Thoracic aorta (tissue), 2 donors: ENCODE measurements around the gene PPP1R8. TPM values are rescaled to one million over a fixed set of nuclear protein-coding genes. Genes with fewer than 3 reads are reported as not detected.
"Not testable (repeated sequence)": the region's sequence is repeated elsewhere in the genome, so short reads cannot be mapped to it uniquely, and the experiment has no call there.

ENCODE experiments used
- ATAC-seq: fragments of 150-250 bp; one replicate; pipeline ENCODE4 v1.8.0; 2017; ENCODE audit warnings: low read depth; ENCODE audit not compliant: insufficient number of reproducible peaks, low FRiP score
- DNase-seq: peaks from one replicate; pipeline ENCODE4 v3.0.0-alpha.2; 2020; ENCODE audit warnings: low spot score
- H3K27ac ChIP-seq, 2 donors: fragments of 200-600 bp; sonication (generic); 1 replicate in 1 of 2; 2 replicates in 1 of 2; pipeline ENCODE4 v1.5.1; 2016; ENCODE audit warnings: mild to moderate bottlenecking in 2 of 2, moderate library complexity in 2 of 2
- H3K27me3 ChIP-seq: fragments of 200-600 bp; sonication (generic); replicated peaks from 2 replicates; pipeline ENCODE4 v1.6.0; 2016; ENCODE audit warnings: mild to moderate bottlenecking; ENCODE audit not compliant: insufficient read depth
- H3K36me3 ChIP-seq: fragments of 200-600 bp; sonication (generic); one replicate; pipeline ENCODE4 v1.5.1; 2016
- H3K4me1 ChIP-seq, 2 donors: fragments of 200-600 bp; sonication (generic); 1 replicate in 1 of 2; 2 replicates in 1 of 2; pipeline versions ENCODE4 v1.5.1 to v1.6.0; 2016; ENCODE audit warnings: low read depth in 2 of 2, mild to moderate bottlenecking in 1 of 2; ENCODE audit not compliant: control insufficient read depth in 1 of 2
- H3K4me3 ChIP-seq: fragments of 200-600 bp; sonication (generic); 2 replicates; pipeline ENCODE4 v1.5.1; 2016; ENCODE audit warnings: mild to moderate bottlenecking
- H3K9me3 ChIP-seq: fragments of 200-600 bp; sonication (generic); 2 replicates; pipeline ENCODE4 v1.5.1; 2016
- total RNA-seq, 2 donors: library from RNA; depleted of rRNA; stranded (reverse); fragments of >200 nt; gene quantifications; one replicate each; pipeline versions ENCODE4 v1.1.0 to v1.2.3, GENCODE V29; 2016
- TF ChIP-seq, protein P1 (sequence below): fragments of 200-600 bp; sonication (generic); IDR thresholded peaks from one replicate; pipeline ENCODE4 v1.5.1; 2019; ENCODE audit warnings: antibody characterized with exemption

The PPP1R8 gene
- total RNA-seq, 2 donors from 2014 or later = 37.2 to 40.8 TPM

DNA sequence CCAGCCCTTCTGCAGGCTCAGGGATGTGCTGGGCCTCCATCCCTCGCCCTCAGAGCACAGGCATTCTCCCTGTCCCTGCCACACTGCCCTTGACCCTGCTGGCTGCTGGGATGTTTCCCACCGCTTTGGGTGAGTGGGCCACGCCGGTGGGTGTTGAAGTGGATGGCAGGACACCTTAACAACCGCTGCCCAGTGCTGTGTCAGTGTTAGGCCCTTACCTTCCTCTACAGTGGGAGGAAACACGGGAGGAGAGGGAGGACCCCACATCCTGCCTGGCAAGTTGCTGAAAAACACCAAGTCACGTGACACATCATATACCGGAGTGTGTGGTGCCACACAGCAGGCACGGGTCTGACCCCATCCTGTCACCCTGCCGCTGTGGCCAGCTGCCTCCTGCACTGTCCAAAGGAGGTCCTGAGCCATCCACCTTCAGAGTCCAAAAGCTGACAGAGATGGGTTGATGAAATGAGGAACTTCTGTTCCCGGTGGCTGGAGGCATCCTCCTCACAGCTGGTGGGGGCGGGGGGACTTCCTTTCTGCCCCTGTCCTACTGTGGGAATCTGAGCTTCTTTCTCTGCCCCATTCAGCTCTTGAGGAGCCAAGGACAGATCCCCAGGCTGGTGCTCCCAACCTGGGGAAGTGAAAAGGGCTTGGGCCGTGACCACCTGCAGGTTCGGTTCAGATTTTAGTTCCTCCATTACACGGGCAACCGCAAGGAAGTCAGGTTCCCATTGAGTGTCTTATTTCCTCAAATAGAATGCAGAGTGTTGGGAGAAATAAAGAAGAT is 38.5 kb downstream of the PPP1R8 start:
- no peak overlapping the region for H3K27ac ChIP-seq
- no peaks in the 10 kb centered on the region for H3K9me3 ChIP-seq
- no peak for ATAC-seq

DNA sequence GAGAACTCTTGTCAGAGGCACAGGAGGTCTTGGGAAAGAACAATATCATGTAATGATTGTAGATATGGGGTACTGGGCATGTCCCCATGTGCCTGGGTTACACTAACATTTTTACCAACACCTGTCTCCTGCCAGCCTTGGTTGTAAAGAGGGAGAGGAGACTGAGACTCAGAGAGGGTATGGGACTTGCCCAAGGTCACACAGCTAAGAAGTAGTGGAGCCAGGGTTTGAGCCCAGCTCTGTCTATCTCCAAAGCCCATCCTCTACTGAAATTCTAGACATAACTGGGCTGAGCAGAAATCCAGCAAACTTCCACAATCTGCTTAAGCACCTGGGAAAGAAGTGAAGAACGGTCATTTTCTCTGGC is 39.1 kb downstream of the PPP1R8 start:
- TF ChIP-seq, protein P1, sequence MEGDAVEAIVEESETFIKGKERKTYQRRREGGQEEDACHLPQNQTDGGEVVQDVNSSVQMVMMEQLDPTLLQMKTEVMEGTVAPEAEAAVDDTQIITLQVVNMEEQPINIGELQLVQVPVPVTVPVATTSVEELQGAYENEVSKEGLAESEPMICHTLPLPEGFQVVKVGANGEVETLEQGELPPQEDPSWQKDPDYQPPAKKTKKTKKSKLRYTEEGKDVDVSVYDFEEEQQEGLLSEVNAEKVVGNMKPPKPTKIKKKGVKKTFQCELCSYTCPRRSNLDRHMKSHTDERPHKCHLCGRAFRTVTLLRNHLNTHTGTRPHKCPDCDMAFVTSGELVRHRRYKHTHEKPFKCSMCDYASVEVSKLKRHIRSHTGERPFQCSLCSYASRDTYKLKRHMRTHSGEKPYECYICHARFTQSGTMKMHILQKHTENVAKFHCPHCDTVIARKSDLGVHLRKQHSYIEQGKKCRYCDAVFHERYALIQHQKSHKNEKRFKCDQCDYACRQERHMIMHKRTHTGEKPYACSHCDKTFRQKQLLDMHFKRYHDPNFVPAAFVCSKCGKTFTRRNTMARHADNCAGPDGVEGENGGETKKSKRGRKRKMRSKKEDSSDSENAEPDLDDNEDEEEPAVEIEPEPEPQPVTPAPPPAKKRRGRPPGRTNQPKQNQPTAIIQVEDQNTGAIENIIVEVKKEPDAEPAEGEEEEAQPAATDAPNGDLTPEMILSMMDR = no peak
- Histone ChIP-seq H3K9me3 (no peaks in the 10 kb centered on the region), H3K36me3 (no peaks in the 10 kb centered on the region), H3K27me3 (no peaks in the 10 kb centered on the region), H3K4me1 (peaks cover 0 to 8% of the 10 kb centered on the region in 2 donors), H3K27ac (no peak overlapping the region), H3K4me3 (no peak overlapping the region)
- ATAC-seq (no peak), DNase-seq (no peak)

More for the DNA sequence above, 38.5 kb downstream of the PPP1R8 start:
- no peak for DNase-seq
- H3K36me3 ChIP-seq = no peaks in the 10 kb centered on the region
- TF ChIP-seq, protein P1 = no peak
- peak overlapping the region; percentile 5 for H3K4me3 ChIP-seq
- H3K4me1 ChIP-seq = peaks cover 0 to 8% of the 10 kb centered on the region in 2 donors
- H3K27me3 ChIP-seq = no peaks in the 10 kb centered on the region

DNA sequence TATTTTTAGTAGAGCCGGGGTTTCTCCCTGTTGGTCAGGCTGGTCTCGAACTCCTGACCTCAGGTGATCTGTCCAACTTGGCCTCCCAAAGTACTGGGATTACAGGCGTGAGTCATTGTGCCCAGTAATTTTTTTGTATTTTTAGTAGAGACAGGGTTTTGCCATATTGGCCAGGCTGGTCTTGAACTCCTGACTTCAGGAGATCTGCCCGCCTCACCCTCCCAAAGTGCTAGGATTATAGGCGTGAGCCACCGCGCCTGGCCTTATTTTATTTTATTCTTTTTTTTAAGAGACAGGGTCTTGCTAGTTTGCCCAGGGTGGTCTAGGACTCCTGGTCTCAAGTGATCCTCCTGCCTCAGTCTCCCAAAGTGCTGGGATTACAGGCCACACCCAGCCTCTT is 40.5 kb downstream of the PPP1R8 start:
- H3K4me3 ChIP-seq, H3K27me3 ChIP-seq, H3K27ac ChIP-seq, H3K36me3 ChIP-seq, H3K4me1 ChIP-seq, DNase-seq, H3K9me3 ChIP-seq, ATAC-seq: not testable (repeated sequence)

DNA sequence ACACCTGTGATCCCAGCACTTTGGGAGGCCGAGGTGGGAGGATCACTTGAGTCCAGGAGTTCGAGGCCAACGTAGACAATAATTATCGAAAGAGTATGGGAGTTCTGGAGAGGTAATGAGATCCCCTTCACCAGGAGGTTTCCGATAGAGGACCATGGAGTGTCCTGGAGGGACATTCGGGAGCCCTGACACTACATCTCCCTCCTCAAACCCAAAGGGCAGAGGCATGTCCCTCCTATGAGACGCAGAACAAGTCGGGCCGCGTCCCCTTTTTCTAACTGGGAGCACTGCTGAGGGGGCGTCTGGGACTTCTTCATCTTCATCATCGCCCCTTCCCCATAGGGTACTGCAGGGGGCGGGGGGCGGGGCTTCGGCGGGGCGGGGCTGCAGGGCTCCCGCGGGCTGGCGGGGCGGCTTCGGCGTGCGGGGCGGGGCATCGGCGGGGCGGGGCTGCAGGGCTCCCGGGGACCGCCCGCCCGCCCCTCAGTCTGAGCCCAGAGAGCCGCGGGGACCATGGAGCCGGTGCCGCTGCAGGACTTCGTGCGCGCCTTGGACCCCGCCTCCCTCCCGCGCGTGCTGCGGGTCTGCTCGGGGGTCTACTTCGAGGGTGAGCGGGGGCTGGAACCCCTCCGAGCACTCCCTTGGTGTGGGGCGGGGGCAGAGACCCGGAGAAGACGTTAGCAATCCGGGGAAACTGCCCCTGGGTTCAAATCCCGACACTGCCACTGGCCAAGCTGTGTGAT is 41.6 kb downstream of the PPP1R8 start, which contains the start of gene THEMIS2:
TSS of gene THEMIS2 (plus strand) at position 486 of the 743 bp plus-strand sequence. CDS start at position 514, 28 bp downstream.
- DNase-seq (no peak), ATAC-seq (no peak)
- H3K4me1 ChIP-seq = peaks cover 0 to 8% of the 10 kb centered on the region in 2 donors
- H3K27ac ChIP-seq = peak within 1 kb of the TSS in 1 of 2 donors; percentile 56
- TF ChIP-seq, protein P1 = no peak
- H3K27me3 ChIP-seq = no peaks in the 10 kb centered on the region
- peak within 1 kb of the TSS; percentile 85 for H3K4me3 ChIP-seq
- H3K9me3 ChIP-seq = no peaks in the 10 kb centered on the region
- no peaks in the 10 kb centered on the region for H3K36me3 ChIP-seq

DNA sequence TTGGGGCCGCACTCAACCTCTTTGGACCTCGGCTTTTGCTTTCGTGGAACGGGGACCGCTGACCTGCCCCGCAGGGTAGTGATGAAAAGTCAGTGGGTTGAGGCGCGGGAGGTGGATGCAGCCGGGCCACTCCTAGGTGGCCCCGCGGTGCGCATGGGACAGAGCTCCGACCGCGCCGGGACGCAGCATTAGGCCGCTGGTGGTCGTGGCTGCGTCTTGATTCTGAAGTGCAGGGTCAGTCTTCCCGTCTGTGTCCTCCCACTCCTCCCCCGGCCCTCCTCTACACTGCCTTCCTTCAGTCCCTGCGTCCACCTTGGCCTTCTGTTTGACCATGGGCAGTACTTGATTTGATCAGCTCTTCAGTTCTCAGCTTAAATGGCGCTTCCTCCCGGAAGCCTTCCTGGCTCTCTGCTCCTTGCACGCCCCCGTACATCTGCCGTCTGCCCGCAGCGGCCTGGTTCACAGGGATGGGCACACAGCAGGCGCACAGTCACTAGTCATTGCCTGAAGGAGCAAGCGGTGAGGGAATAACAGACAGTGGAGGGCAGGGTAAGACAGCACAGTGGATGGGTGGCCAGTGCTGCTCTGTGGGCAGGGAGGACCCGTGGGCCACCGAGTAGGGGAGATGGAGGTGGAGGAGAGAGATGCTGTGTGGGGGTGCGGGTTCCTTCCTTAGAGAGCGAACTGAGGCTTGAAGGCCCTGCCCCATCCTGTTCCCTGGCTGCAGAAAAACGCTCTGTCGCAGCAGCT is 42.4 kb downstream of the PPP1R8 start:
- no peaks in the 10 kb centered on the region for H3K9me3 ChIP-seq
- ATAC-seq (no peak), DNase-seq (no peak)
- no peaks in the 10 kb centered on the region for H3K27me3 ChIP-seq
- peaks cover 0 to 8% of the 10 kb centered on the region in 2 donors for H3K4me1 ChIP-seq
- TF ChIP-seq, protein P1 = no peak
- peak overlapping the region; percentile 85 for H3K4me3 ChIP-seq
- H3K36me3 ChIP-seq = no peaks in the 10 kb centered on the region
- peak overlapping the region in 1 of 2 donors; percentile 56 for H3K27ac ChIP-seq
